HG03103 (cell line): Measurements from ENCODE around the gene RASA2.
A peak's percentile ranks its signal among the peaks of the same experiment; 100 is the strongest.

ENCODE experiments used
- ATAC-seq: cut with Tn5 transposase; IDR thresholded peaks from one replicate; pipeline ENCODE4 v1.9.1; 2021; ENCODE audit warnings: low read depth; ENCODE audit not compliant: unreplicated experiment

Gene RASA2, protein sequence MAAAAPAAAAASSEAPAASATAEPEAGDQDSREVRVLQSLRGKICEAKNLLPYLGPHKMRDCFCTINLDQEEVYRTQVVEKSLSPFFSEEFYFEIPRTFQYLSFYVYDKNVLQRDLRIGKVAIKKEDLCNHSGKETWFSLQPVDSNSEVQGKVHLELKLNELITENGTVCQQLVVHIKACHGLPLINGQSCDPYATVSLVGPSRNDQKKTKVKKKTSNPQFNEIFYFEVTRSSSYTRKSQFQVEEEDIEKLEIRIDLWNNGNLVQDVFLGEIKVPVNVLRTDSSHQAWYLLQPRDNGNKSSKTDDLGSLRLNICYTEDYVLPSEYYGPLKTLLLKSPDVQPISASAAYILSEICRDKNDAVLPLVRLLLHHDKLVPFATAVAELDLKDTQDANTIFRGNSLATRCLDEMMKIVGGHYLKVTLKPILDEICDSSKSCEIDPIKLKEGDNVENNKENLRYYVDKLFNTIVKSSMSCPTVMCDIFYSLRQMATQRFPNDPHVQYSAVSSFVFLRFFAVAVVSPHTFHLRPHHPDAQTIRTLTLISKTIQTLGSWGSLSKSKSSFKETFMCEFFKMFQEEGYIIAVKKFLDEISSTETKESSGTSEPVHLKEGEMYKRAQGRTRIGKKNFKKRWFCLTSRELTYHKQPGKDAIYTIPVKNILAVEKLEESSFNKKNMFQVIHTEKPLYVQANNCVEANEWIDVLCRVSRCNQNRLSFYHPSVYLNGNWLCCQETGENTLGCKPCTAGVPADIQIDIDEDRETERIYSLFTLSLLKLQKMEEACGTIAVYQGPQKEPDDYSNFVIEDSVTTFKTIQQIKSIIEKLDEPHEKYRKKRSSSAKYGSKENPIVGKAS

DNA sequence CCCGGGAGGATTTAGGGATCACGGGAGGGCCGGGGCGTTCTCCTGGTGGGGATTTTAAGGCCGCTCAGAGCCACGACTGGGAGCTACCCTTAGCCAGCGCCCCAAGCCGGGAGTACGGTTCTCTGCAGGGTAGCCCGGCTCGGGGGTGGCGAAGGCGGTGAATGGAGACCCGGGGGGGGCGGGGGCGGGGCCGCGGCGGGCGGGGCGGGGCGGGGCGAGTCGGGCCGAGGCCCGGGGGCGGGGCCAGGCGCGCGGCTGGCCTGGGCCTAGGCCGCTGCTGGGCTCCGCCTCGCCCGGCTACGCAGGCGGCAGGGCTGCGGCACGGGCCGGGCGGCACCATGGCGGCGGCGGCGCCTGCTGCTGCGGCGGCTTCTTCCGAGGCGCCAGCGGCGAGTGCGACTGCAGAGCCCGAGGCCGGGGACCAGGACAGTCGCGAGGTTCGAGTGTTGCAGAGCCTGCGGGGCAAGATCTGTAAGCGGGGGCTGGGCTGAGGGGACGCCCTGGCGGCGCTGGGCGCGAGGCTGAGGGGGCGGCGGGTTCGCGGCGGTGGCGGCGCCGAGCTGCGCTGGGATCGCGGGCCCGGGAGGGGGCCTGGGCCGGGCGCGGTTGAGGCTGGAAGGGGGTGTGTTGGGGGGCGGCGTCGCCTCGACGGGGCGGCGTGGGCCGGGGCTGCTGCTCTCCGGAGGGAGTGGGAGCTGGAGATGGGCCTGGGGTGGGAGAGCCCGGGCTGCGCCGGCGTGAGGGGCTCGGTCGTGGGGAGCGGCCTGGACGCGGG is at the start of gene RASA2:
RASA2 (plus strand) TSS at position 282 of the 775 bp plus-strand sequence; CDS start at position 339, 57 bp downstream.
- ATAC-seq: peak; percentile 50

DNA sequence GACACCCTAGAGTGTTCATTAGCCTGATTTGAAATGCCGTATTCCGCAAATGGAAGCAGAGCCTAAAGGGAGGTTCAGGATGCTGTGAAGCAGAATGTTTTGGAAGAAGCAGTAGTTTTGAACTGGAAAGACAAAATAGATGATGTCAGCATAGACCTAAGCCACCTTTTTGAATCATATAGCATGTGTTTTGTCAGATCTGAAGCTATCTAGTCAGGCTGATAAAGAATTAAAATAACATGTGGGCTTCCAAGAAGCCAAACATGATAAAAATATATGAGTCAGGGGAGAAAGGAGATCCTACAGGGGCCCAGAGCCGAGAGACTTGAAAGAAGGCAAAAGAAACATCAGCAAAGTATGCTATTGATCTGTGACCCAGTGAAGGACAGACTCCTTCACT is 47.2 kb upstream of the RASA2 start:
- ATAC-seq: no peak

DNA sequence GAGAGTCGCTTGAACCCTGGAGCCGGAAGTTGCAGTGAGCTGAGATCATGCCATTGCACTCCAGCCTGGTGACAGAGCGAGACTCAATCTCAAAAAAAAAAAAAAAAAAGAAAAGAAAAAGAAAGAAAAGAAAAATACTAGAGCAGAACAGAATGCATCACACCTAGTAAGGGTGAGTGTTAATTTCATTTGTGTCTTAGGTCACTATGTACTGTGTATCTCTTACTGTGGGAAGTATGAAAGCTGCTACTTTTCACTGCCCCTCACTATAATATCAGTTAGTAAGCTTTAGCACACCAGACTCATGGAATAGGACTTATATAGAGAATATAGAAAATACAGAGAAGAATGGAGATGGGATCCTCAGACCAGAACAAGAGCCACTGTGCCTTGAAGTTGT is 45.9 kb upstream of the RASA2 start:
- ATAC-seq: no peak

DNA sequence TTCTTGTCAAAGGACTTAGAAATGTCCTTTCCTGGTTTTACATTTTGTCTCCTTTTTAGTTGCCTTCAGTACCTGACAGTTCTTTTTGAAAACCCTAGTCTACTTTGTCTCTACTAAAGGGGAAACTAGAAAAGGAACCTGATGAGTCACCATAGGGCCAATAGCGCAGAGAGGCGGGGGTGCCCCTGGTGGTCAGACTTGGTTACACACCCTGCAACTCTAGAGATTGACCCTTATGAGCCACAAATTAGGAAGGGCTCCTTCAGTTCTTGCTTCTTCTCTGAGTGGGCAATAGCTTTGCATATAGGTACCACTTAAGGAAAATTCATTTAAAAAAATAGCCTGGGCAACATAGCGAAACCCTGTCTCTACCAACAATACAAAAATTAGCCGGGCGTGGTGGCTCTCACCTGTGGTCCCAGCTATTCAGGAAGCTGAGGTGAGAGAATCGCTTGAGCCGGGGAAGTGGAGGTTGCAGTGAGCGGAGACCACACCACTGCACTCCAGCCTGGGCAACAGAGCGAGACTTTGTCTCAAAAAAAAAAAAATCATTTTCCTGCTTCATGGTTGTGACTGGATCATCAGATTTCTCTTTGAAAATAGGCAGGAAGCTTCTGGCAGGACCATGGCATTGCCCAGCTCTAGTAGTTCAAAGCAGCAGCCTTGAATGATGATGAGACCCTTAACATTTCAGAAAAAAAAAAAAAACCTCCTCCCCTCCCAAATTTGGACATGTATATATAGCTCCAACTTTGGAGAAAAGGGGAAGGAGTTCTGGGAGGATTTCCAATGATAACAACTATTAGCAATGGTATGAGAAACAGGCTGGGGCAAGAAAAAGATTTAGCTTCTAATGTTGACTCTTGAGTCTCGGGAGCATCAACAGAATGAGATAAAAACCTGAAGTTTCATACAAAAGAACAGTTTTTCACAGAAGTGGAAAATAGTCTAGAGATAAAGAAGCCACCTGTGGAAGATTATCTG is 45.2 kb upstream of the RASA2 start:
- peak; percentile 92 for ATAC-seq

DNA sequence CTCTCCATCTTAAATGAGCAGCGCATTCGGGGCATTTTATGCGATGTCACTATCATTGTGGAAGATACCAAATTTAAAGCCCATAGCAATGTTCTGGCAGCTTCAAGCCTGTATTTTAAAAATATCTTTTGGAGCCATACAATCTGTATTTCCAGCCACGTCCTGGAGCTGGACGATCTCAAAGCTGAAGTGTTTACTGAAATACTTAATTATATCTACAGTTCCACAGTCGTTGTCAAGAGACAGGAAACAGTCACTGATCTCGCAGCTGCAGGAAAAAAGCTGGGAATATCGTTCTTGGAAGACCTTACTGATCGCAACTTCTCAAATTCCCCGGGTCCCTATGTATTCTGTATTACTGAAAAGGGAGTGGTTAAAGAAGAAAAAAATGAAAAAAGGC is 44.4 kb upstream of the RASA2 start:
- ATAC-seq: no peak

DNA sequence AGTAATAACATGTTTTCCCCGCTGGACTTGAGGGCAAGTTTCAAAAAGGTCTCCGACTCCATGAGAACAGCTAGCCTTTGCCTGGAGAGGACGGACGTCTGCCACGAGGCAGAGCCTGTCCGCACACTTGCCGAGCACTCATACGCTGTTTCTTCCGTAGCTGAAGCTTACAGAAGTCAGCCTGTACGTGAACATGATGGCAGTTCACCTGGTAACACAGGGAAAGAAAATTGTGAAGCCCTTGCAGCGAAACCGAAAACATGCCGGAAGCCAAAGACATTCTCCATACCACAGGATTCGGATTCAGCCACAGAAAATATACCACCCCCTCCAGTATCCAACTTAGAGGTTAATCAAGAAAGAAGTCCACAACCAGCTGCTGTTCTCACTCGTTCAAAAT is 43.9 kb upstream of the RASA2 start:
- ATAC-seq: no peak

DNA sequence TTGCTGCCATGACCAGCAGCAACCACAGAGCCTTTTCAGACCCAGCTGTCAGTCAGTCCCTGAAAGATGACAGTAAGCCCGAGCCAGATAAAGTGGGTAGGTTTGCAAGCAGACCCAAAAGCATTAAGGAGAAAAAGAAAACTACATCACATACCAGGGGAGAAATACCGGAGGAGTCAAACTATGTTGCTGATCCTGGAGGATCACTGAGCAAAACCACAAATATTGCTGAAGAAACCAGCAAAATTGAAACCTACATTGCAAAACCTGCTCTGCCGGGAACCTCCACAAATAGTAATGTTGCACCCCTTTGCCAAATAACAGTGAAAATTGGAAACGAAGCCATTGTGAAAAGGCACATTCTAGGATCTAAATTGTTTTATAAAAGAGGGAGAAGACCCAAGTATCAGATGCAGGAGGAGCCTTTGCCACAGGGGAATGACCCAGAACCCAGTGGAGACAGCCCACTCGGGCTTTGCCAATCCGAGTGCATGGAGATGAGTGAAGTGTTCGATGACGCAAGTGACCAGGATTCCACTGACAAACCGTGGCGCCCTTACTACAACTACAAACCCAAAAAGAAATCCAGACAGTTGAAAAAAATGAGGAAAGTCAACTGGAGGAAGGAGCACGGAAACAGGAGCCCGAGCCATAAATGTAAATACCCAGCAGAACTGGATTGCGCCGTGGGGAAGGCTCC is 42.1 kb upstream of the RASA2 start:
- ATAC-seq: no peak

DNA sequence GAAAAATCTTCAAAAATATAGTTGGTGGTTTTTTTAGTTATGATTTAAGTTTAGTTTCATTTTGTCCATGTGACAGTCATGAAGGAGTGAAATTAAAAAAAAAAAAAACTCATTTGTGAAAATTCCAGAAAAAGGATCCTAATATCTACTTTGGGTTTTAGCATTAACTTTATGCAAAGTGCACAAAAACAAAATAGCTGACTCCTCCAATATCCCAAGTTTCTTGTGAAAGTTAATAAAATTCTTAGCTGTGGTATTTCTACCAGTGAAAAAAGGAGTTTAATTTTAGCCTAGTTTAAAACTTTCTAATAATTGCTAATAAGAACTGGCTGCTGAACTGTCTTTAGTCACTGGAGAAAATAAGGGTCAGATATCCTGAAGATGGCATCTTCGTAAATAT is 40.8 kb upstream of the RASA2 start:
- no peak for ATAC-seq

DNA sequence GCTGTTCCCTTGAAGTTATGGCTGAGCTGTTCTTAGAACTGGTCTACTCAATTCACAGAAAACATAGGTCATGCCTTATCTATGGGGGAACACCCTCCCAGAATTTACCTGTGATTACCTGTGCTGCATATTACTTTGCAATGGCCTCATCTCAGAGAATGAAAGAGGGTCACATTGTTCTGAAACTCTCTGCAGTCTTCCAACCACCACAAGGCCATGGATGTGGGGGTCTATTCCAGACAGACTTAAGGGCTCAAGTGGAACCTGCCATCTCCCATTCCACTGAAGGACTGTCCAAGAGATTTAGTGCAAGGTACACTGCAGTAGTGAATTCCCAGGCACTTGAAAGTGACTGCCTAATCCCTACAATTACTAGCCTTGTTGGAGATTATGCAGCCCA is 40.1 kb upstream of the RASA2 start:
- no peak for ATAC-seq

DNA sequence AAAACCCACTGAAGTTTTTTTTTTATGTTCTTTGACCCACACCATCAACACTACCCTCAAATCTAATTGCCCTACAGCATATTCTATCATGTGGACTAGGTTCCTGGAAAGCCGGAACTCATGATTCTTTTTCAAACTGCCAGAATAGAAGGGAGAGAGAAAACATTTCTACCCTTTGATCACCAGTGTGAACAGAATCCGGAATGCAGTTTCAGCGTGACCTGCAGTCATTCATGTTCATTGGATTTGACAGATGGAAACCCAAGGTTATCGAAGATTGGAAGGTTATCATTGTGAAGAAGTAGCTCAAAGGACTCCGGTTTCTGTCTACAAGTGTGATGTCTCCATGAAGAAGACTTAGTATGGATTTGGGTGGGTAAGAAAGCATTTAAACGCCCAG is 39.4 kb upstream of the RASA2 start:
- no peak for ATAC-seq

DNA sequence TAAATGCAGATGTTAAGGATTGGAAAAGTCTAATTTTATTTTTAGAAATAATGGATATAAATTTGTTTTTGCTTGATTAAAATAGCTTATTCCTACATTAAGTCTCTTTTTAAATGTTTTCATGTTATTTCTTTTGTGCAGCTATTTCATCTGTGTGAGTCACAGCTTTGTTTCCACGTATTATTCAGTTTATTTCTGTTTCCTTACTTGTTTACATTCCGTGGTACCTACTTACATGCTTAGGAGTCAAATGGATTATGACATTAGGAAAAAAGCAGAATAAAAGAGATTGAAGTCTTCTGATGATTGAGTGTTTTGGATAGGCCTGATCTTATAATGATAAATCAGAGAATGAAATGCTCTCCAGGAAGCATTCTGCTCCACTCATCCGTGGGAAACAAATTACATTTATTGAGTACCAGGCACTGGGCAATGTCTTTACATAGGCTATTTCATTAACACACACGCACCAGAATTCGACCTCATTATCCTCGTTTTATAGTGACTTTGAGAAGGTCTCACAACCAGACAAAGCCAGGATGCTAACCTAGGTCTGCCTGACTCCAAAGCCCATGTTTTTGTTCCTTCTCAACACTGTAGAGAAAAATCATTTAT is 38.1 kb upstream of the RASA2 start:
- no peak for ATAC-seq

DNA sequence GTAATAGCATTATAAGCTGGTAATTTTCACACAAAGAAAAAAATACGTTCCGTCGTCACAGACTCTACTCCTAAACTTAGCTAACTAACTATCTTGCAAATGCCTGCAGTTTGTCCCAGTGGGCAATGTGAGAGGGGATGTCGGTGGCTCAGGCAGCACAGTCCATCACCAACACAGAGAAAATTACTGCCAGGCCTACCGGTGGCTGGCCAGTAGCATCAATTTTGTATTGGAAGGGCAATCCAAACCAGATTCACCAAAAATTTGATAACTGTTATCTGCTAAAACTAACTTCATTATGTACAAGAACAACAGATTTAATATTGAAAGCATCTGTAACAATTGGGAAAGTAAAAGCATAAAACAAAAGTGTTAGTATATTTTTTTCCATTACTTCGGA is 37.4 kb upstream of the RASA2 start:
- ATAC-seq: no peak

DNA sequence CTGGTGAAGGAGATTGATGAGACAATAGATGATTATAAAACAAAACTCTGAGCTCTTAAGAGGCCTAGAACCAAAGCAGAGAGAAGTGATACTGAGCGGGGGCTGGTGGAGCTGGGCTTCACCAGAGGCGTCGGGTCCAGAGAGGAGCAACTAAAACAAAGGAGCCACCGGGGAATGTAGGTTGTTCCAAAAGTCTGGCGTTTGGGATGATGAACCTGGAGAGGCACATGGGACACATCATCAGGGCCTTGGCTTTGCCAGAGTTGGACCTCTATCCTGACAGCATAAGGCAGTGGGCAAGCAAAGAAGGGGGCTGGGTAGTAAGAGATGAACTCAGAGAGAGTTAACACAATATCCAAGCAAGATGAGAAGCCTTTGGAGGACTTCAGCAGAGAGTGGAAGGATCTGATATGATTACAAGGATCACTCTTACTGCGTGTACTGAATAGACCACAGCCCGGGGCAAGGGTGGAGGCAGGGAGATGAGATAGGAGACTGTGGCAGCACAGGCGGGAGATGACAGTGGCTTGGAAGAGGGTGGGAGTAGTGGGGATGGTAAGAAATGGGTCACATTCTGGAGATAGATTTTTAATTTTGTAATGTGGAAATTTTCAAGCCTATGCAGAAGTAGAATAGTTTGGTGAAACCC is 36.0 kb upstream of the RASA2 start:
- no peak for ATAC-seq

DNA sequence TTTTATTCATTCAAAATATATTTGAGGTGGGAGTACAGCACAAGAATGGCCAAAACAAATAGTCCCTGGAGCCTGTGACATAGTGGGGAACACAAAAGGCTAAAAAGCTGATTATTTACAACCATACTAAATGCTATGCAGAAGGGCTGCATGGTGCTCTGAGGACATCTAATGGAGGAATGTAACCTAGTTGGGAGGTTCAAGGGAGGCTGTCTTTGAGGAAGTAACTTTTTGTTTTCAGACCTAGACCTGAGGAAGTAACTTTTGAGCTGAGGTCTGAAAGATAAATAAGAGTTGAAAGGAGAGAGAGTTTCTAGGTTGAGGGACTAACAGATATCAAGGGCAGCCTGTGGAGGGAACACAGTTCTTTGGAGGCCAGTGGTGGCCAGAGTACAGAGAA is 34.8 kb upstream of the RASA2 start:
- peak; percentile 81 for ATAC-seq

DNA sequence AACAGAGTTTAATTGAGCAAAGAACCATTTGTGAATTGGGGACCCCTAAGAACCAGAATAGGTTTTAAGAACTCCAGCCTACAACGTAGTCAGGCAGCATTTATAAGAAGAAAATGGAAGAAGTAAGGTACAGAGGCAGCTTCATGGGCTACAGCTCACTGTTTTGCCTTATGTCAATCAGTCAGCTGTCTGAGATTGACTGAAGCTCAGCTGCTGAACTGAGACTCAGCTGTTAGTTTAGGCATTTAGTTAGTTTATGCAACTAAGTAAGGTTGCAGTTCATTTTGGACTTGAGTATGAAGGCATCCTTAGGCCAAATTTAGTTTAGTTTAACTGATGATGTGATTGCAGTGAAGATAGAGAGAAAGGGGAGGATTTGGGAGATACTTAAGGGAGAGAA is 34.1 kb upstream of the RASA2 start:
- no peak for ATAC-seq

DNA sequence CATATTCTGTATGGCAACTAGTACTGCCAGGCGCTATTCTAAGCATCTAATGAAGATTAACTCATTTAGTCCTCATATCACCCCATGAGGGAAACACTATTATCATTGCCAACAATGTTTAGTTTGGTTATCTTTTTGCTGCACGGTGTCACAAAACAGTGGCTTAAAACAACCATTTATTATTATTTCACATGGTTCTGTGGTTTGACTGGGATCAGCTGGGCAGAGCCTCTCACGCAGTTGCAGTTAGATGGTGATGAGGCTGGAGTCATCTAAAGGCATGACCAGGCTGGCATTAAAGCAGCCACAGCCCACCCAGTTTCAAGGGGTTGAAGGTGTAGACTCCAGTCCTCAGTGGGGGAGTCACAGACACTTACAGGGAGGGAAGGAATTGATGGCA is 32.8 kb upstream of the RASA2 start:
- ATAC-seq: no peak

DNA sequence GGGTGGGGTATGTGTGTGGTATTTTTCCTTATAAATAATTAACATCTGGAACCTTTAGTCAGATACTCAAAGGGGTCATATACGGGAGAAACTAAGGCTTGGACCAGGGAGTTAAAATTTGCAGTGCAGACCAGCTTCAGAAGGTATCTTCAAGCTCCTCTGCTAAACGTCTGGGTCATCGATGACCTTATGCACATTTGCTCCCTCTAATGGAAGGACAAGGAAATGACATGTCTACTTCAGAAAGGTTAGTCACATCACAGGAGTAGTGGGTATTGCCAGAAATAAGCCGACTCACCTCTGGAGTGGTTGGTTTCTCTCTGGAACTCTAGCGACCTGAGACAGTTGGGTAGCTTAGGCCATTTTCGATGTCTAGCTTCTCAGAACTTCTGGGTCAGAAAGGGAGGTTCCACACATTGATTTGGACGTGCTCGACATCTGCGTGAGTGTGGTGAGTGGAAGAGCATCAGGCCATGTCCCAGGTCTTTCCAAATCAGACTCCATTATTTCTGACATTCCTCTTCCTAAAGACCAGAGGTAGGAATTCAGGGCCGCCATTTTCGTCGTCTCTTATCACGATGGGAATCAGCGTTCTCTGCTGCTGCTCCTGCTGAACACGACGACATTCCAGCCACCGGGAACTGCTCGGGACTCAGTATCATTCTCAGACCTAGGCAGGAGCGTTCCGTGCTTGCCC is 31.8 kb upstream of the RASA2 start:
- no peak for ATAC-seq
